Stimulated activated CD4-positive, alpha-beta T cell treated with anti-CD3 and anti-CD28 coated beads, Interleukin-4, amount 100 ng/mL, for 24 hours (primary cell): ENCODE measurements around the gene COLGALT1.
"Not testable (repeated sequence)": the region's sequence is repeated elsewhere in the genome, so short reads cannot be mapped to it uniquely, and the experiment has no call there.

Source experiments
- DNase-seq: peaks from one replicate; pipeline ENCODE4 v3.0.0-alpha.2; 2020

The COLGALT1 gene

DNA sequence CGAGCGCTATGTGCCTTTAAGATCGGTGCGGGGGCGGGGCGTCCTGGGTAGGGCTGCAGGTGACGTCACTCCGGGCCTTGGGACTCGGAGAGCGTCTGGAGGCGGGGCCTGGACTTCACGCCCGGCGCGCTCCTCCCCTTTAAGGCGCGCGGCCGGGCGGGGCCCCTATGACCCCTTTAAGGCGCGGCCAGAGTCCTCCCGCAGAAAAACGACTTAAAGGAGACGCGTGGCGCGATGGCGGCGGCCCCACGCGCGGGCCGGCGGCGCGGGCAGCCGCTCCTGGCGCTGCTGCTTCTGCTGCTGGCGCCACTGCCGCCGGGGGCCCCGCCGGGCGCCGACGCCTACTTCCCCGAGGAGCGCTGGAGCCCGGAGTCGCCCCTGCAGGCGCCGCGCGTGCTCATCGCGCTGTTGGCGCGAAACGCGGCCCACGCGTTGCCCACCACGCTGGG lies at the start of gene COLGALT1:
COLGALT1 (plus strand) TSS at position 170 of the 449 bp plus-strand sequence; CDS start at position 235, 65 bp downstream.
- peak; percentile 99 for DNase-seq

DNA sequence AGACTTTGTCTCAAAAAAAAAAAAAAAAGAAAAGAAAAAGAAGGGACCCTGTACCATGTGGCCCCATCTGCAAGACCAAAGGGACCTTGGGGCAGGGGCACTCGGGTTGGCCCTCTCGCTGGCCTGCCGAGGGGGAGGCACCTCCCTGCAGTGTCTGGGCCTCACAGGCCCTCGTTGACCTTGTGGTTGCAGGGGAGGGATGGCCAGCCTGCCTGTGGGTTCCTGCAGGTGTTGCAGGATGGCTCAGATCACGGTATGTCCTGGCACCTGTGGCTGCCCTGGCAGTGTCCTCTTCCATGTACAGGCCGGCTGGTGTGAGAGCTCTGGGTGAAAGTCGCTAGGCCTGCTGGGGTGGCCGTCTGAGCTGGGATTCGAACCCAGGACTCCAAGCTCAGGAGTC lies 48.7 kb upstream of the COLGALT1 start:
- DNase-seq: no peak

DNA sequence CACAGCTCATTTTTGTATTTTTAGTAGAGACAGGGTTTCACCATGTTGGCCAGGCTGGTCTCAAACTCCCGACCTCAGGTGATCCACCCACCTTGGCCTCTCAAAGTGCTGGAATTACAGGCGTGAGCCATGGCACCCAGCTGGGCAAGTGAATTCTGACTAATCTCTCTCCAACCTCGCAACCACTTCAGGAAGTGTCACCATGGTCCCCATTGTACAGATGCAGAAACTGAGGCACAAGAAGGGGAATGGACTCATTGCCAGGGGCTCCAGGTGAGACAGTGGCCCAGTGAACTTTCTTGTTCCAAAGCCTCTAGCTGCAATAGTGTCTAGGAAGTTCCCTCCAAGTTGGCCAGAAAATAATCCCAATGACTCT lies 46.9 kb upstream of the COLGALT1 start:
- not testable (repeated sequence) for DNase-seq

DNA sequence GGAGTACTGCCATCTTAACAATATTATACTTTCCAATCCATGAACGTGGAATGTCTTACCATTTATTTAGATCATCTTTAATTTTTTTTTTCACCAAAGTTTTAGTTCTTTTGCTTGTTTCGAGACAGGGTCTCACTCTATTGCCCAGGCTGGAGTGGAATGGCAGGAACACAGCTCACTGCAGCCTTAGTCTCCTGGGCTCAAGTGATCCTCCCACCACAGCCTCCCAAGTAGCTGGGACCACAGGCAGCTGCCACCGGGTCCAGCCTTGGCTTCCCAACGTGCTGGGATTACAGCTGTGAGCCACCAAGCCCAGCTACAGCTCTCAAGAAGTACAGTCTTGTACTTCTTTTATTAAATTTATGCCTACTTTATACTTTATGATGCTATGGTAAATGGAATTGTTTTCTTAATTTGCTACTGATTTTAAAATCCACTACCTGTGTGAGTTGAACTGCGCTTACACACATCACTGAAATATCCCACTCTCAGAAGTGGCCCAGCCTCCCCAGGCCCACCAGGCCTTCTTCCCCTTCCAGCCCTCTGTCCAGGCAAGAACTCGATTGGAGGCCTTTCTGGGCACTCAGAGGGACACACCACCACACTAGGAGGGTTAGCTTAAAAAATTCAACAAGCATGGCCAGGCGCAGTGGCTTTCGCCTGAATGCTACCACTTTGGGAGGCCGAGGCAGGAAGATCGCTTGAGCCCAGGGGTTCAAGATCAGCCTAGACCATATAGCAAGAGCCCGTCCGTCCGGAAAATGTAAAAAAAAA lies 45.0 kb upstream of the COLGALT1 start:
- no peak for DNase-seq

DNA sequence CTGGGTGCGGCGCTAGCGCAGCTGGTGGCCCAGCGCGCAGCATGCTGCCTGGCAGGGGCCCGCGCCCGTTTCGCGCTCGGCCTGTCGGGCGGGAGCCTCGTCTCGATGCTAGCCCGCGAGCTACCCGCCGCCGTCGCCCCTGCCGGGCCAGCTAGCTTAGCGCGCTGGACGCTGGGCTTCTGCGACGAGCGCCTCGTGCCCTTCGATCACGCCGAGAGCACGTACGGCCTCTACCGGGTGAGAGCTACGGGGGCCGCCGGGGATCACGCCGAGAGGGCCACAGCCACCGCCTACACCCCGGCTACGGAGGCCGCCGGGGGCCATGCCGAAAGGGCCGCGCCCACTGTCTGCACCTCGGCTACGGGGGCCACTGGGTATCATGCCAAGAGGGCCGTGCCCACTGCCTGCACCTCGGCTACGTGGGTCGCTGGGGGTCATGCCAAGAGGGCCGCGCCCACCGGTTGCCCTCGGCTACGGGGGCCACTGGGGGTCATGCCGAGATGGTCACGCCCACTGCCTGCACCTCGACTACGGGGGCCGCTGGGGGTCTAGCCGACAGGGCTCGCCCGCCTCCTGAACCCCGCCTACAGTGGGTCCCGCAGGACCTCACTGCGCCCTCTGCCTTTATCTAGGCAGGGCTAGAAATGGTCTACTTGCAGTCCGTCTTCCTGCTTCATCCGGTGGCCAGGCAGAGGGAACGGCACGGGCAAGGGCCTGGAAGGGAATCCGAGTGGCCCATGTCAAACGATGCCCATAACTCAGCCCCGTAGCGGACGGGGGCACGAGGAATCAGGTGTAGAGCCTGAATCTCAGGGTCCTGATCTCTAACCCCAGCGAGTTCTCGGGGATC lies 43.5 kb upstream of the COLGALT1 start:
- peak; percentile 82 for DNase-seq

DNA sequence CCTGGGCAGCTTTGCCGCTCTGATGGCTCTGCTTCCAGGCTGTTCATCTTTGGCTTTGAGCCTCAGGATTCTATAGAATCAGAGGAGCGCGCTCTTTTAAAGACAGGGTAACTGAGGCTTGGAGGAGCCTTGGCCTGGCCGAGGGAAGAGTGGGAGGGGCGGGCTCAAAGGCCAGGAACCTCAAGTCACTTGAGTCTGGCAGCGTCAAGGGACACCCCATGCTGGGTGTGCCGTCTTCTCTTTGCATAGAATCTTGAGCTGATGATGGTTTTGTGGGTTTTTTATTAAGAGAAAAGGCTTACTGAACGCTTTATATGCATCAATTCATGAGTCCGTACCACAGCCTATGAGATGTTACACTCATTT lies 42.9 kb upstream of the COLGALT1 start:
- no peak for DNase-seq

DNA sequence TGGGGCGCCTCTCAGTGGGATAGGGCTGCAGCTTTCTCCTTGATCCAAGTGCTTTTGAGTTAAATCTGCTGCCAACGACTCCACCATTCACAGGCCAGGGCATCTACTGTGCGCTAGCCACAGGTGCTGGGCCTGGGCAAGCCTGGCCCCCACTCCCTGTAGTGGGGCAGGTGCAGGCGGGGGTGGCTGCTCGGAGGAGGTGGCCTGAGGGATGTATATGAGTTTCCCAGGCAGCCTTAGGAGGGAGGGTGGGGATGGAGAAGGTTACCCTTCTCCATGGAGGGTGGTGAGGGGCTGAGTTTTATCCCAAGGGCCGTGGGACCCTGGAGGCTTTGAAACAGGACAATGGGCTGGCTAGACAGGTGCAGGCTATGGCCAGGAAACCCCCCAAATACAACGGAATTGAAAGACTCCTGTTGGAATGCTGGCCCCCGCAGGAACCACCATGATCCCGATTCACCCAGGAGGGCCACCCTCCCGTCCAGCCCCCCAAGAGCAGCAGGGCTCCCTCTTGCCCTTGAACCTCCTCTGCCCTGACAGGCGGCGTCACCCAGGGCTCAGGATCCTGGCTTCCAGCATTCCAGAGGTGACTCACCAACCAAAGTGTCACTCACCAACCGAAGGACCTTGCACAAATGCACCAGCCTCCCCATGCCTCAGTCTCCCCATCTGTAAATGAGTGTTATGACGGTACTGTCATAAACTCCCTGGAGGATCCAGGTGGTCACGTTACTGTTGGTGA lies 39.9 kb upstream of the COLGALT1 start:
- DNase-seq: no peak

DNA sequence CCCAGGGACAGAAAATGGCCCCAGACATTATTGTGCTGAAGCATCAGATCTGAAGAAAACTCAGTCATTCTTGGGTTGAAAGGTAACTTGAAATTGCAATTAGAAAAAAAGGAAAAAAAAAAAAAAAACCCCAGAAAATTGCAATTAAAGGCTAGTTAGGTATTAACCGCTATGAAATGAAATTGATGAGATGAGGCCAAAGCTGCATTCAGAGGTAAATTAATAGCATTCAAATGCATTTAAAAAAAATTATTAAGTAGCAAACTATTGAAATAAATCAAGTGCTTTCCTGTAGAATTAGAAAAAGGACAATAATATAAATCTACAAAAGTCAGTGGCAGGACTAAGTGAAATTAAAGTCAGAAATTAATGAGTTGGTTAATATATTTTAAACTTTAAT lies 37.6 kb upstream of the COLGALT1 start:
- no peak for DNase-seq

DNA sequence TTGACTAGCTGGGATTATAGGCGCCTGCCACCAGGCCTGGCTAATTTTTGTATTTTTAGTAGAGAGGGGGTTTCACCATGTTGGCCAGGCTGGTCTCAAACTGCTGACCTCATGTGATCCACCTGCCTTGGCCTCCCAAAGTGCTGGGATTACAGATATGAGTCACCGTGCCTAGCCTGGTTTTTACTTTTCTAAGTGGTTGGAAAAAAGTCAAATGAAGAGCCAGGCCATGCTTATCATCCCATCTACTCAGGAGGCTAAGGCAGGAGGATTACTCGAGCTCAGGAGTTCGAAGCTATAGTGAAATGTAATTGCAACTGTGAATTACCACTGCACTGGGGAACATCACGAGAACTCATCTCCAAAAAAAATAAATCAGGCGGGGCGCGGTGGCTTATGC lies 36.8 kb upstream of the COLGALT1 start:
- not testable (repeated sequence) for DNase-seq

DNA sequence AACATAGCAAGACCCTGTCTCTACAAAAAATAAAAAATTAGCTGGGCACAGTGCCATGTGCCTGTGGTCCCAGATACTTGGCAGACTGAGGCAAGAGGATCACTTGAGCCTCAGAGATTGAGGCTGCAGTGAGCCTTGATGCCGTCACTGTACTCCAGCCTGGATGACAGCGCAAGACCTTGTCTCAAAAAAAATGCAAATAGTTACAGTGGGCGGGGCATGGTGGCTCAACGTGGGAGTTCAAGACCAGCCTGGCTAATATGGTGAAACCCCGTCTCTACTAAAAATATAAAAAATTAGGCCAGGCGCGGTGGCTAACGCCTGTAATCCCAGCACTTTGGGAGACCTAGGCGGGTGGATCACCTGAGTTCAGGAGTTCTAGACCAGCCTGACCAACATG lies 35.5 kb upstream of the COLGALT1 start:
- DNase-seq: no peak

DNA sequence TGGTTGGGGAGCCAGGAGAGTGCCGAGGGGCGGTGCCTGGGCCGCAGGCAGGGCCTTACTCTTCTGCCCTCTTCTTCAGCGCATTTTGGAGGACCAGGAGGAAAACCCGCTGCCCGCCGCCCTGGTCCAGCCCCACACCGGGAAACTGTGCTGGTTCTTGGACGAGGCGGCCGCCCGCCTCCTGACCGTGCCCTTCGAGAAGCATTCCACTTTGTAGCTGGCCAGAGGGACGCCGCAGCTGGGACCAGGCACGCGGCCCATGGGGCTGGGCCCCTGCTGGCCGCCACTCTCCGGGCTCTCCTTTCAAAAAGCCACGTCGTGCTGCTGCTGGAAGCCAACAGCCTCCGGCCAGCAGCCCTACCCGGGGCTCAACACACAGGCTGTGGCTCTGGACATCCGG lies 34.6 kb upstream of the COLGALT1 start:
- DNase-seq: no peak

DNA sequence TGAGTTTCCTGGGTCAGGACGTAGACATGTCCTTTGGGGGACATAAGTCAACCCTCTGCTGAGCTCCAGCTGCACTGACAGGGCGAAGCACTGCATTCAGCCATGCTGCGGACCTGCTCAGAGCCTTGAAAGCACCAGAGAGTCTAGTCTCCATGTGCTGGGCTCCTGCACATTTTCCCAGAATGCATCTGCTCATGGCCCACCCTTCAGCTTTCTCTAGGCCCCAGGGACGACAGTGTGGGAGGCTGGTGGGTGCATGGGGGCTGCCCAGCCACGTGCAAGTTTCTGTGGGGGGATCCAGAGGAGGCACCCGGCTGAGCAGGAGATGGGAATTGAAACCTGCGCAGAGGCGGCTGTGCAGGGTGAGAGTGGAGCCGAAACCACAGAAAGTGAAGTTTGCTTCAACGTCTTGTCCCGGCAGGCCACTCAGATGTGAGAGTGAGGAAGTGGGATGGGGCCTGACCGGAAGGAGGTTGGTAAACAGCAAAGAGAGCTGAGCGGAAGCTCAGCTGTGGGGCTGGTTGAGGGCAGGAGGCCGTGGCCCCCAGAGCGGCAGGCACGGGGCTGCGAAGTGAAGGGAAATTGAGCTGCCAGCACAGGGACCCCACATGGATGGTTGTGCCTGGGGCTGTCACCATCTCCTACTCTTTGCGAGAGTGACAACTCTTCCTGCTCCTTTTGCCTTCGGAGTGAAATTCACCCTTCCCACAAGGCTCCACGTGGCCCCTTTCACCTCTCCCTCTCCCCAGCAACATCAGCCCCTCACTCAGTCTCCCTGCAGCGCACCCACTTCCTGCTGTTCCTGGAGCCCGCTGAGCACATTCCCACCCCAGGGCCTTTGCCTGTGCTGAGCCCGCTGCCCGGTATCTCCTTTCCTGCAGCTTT lies 32.2 kb upstream of the COLGALT1 start:
- peak; percentile 42 for DNase-seq

DNA sequence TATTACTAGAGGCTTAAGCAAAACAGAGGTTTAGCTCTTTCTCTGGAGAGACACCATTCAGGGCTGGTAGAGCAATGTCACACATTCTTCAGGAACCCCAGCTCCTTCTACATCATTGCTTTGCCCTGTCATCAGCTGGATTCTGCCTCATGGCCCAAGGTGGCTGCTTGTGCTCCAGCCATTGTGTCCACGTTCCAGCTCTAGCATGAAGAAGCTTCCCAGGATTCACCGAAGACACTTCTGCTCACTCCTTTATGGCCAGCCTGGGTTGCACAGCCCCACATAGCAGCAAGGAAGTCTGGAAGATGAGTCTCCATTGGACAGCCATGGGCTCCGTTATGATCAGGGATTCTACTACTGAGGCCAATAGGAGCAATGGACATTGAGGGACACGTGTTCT lies 30.8 kb upstream of the COLGALT1 start:
- DNase-seq: no peak

DNA sequence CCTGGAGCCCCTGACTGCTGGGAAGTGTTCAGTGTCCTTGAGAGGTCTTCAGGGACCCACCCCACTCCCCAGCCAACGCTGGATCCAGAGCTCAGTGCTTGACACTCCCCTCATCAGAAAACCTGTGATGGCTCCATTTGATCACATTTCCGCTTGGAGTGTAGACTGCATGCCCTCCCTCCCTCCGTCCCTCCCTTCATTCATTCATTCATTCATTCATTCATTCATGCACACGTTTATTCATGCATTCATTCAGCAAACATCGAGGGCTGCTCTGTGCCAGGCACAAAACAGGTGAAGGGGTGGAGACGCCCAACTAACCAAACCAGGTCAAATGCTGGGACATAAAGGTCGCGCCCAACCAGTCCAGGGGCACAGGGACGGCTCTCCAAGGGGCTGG lies 30.3 kb upstream of the COLGALT1 start:
- no peak for DNase-seq

DNA sequence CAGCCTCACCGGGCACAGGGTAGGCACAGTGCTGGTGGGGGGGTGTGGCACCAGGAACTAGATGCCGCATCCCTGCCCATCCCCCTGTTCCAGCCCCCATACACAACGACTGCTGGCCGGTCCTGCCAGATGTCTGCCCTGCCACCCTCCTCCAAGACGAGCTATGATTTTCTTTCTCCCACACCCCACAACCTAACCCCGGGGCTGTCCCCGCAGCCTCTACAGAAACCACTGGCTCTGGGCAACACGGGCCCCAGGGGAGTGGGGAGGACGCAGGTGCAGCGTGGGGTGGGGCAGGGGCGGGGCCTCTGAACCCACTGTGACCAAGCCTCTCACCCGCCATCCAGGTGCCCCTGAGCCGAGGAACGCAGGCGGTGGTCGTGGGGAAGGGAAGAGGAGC lies 28.5 kb upstream of the COLGALT1 start:
- DNase-seq: no peak

DNA sequence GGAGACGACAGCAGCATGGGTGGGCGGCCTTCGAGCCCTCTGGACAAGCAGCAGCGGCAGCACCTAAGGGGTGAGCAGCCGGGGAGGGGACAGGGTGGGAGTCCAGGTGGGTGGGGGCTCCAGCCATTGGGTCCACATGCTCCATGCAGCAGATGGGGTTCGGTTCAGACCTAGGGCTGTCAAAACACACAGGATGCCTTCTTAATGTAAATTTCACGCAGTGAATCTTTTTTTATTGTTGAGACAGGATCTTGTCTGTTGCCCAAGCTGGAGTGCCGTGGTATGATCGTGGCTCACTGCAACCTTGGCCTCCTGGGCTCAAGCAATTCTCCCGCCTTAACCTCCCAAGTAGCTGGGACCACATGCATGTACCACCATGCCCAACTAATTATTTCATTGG lies 28.1 kb upstream of the COLGALT1 start:
- no peak for DNase-seq

DNA sequence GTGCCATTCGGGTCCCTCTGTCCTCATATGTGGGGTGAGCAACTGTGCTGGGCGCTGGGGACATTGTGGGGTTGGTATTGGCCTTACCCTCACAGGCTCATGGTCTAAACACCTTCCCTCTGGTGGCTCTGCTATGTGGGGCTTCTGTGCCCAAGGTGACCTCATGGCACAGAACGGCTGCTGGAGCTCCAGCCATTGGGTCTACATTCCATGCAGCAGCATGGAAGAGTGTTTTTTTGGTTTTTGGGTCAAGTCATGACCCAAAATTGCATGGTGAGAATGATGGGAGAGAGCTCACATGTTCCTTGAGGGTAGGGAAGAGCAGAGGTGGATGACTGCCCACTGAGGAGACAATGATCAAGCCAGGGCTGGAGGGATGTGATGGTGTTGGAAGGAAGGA lies 26.8 kb upstream of the COLGALT1 start:
- no peak for DNase-seq

DNA sequence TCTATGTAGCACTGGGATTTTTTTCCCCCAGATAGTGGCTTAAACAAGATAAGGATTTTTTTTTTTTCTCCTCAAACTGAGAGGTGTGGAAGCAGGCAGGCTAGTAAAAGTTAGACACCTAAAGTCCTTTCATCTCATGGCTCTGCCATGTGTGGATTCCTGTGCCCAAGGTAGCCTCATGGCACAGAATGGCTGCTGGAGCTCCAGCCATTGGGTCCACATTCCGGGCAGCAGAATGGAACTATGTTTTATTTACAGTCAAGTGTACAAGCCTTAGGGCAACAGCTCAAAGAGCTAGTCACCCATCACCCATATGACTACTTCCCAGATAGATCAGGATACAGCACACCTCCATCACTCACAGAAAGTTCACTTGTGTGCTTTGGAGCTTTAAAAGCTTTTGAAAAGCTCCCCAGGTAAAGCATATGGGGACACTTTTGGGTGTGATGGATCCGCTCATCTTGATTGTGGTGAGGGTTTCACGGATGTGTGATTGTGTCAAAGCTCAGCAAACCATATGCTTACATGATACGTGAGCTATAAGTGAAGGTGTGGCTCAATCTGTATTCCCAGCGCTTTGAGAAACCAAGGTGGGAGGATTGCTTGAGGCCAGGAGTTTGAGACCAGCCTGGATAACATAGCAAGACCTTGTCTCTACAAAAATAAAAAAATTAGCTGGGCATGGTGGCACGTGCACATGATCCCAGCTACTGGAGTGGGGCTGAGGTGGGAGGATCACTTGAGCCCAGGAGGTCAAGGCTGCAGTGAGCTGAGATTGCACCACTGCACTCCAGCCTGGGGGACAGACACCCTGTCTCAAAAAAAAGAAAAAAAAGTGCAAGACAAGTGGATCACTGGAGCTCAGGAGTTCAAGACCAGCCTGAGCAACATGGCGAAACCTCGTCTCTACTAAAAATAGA lies 25.9 kb upstream of the COLGALT1 start:
- DNase-seq: no peak

DNA sequence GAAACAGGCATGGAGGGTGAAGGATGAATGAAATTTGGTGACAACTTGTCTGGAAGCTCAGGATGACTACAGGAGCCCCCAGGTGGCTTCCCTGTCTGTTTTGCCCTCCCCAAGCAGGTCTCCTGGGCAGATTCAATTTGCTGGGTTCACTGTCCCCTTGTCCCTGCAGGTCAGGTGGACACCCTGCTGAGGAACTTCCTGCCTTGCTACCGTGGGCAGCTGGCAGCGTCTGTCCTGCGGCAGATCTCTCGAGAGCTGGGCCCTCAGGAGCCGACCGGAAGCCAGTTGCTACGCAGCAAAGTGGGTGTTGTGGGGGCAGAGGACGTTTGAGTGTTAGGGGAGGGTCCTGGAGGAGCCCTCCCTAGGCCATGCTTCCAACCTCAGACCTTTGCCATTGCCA lies 24.9 kb upstream of the COLGALT1 start:
- DNase-seq: no peak

DNA sequence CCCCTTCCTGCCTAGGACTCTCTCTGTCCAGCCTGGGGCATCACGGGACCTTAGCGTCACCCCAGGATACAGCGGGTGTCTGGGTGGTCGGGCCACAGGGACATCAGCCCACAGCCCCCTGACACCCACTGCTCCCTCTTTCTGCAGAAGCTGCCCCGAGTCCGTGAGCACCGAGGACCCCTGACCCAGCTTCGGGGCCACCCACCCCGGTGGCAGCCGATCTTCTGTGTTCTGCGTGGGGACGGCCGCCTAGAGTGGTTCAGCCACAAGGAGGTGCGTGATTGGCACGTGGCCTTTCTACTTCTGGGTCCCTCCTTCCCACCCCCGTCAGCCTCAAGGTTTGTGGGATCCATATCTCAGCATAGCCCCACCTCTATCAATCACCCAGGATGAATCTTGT lies 23.3 kb upstream of the COLGALT1 start:
- DNase-seq: no peak

DNA sequence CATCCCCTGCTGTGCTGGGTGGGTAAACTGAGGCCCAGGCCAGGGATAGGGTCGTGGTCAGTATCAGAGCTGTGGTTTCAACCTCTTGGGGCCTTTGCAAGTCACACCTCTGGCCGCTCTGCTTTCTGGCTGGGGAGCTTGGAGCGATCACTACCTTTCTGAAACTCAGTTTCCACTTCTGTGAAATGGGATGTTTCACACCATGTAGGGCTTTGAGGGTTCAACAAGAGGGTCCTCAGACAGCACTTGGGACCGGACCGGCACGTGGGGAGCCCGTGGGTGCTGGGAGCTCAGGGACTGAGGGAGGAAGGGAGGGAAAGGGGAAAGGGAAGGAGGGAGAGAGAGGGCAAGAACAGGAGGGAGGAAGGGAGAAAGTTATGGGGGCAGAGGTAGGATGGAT lies 22.9 kb upstream of the COLGALT1 start:
- DNase-seq: no peak
